ENCODE data around the gene ZNF697.
"Not testable (repeated sequence)": the region's sequence is repeated elsewhere in the genome, so short reads cannot be mapped to it uniquely, and the experiment has no call there.

The ZNF697 gene

GRCh38 chr1:119647734-119648619 lies at the start of gene ZNF697:
Gene ZNF697 (minus strand): TSS chr1:119648266. CDS start chr1:119626100, 22,166 bp downstream.
- DNase-seq (ENCODE audit: low read depth) = peak; percentile 98

- no peak for DNase-seq (ENCODE audit: low read depth)
Observed at GRCh38 chr1:119697598-119697997, 49.5 kb upstream of the ZNF697 start.

GRCh38 chr1:119696863-119697262 lies 48.8 kb upstream of the ZNF697 start:
- not testable (repeated sequence) for DNase-seq (ENCODE audit: low read depth)

GRCh38 chr1:119689511-119689910 lies 41.4 kb upstream of the ZNF697 start:
- DNase-seq (ENCODE audit: low read depth) = no peak

GRCh38 chr1:119688810-119689209 lies 40.7 kb upstream of the ZNF697 start:
- no peak for DNase-seq (ENCODE audit: low read depth)

GRCh38 chr1:119687434-119688079 lies 39.5 kb upstream of the ZNF697 start:
- DNase-seq (ENCODE audit: low read depth) = peak; percentile 43

GRCh38 chr1:119686661-119687060 lies 38.6 kb upstream of the ZNF697 start:
- peak; percentile 15 for DNase-seq (ENCODE audit: low read depth)

- DNase-seq (ENCODE audit: low read depth) = no peak
Observed at GRCh38 chr1:119683893-119684292, 35.8 kb upstream of the ZNF697 start.

GRCh38 chr1:119682141-119682540 lies 34.1 kb upstream of the ZNF697 start:
- no peak for DNase-seq (ENCODE audit: low read depth)

- no peak for DNase-seq (ENCODE audit: low read depth)
Observed at GRCh38 chr1:119681560-119681959, 33.5 kb upstream of the ZNF697 start.

GRCh38 chr1:119680723-119681122 lies 32.7 kb upstream of the ZNF697 start:
- DNase-seq (ENCODE audit: low read depth) = no peak

GRCh38 chr1:119680193-119680592 lies 32.1 kb upstream of the ZNF697 start:
- no peak for DNase-seq (ENCODE audit: low read depth)

- DNase-seq (ENCODE audit: low read depth) = no peak
Observed at GRCh38 chr1:119679223-119679622, 31.2 kb upstream of the ZNF697 start.

- DNase-seq (ENCODE audit: low read depth) = no peak
Observed at GRCh38 chr1:119676571-119677206, 28.6 kb upstream of the ZNF697 start.

GRCh38 chr1:119675349-119676345 lies 27.6 kb upstream of the ZNF697 start:
- DNase-seq (ENCODE audit: low read depth) = peak; percentile 82

- DNase-seq (ENCODE audit: low read depth) = peak; percentile 92
Observed at GRCh38 chr1:119674835-119675289, 26.8 kb upstream of the ZNF697 start.

GRCh38 chr1:119674111-119674526 lies 26.1 kb upstream of the ZNF697 start:
- peak; percentile 50 for DNase-seq (ENCODE audit: low read depth)

GRCh38 chr1:119673171-119673940 lies 25.3 kb upstream of the ZNF697 start:
- peak; percentile 57 for DNase-seq (ENCODE audit: low read depth)

- no peak for DNase-seq (ENCODE audit: low read depth)
Observed at GRCh38 chr1:119670898-119671297, 22.8 kb upstream of the ZNF697 start.

- no peak for DNase-seq (ENCODE audit: low read depth)
Observed at GRCh38 chr1:119667173-119667572, 19.1 kb upstream of the ZNF697 start.

GRCh38 chr1:119664067-119664466 lies 16.0 kb upstream of the ZNF697 start:
- DNase-seq (ENCODE audit: low read depth) = no peak

Measured in amniotic epithelial cell (primary cell).